Right lobe of liver (tissue), 6 donors: ENCODE data around the gene HSF2BP. TPM values are rescaled to one million over a fixed set of nuclear protein-coding genes. Genes with fewer than 3 reads are reported as not detected.

Experiments
- ATAC-seq, 4 donors: fragments of 200-7000 bp; cut with Tn5 transposase; one replicate each; pipeline ENCODE4 v1.9.1; 2020; ENCODE audit warnings: mild to moderate bottlenecking in 4 of 4, moderate library complexity in 4 of 4
- DNase-seq, 3 donors: peaks; one replicate each; pipeline ENCODE4 v3.0.0-alpha.2; 2020
- H3K27ac ChIP-seq, 3 donors: fragments of 200-600 bp; one replicate each; pipeline ENCODE4 v1.8.0; 2022
- H3K27me3 ChIP-seq, 2 donors: fragments of 200-600 bp; one replicate each; pipeline ENCODE4 v1.8.0; 2022
- H3K36me3 ChIP-seq, 4 donors: fragments of 200-600 bp; sonication (generic) in 1 of 4; one replicate each; pipeline versions ENCODE4 v1.5.1 to v1.8.0; 2017 to 2022; ENCODE audit warnings: control low read depth in 1 of 4
- H3K4me1 ChIP-seq, 4 donors: fragments of 200-600 bp; sonication (generic) in 1 of 4; one replicate each; pipeline versions ENCODE4 v1.5.1 to v1.8.0; 2017 to 2022; ENCODE audit warnings: control low read depth in 1 of 4
- H3K4me3 ChIP-seq, 3 donors: fragments of 200-600 bp; one replicate each; pipeline ENCODE4 v1.8.0; 2022
- H3K9me3 ChIP-seq, 4 donors: fragments of 200-600 bp; sonication (generic) in 1 of 4; one replicate each; pipeline versions ENCODE4 v1.5.1 to v1.8.0; 2017 to 2022; ENCODE audit warnings: control low read depth in 1 of 4
- POLR2A ChIP-seq: fragments of 450-650 bp; IDR thresholded peaks from one replicate; pipeline ENCODE4 v1.6.1; 2017; ENCODE audit warnings: antibody characterized with exemption, mild to moderate bottlenecking
- WGBS: methylation state at CpG from one replicate; pipeline ENCODE4 v1.1.6; 2018; ENCODE audit warnings: low coverage, low lambda C conversion rate; ENCODE audit not compliant: insufficient coverage; ENCODE audit errors: missing lambda C conversion rate; 5-methylcytosine and 5-hydroxymethylcytosine counted together
- intact Hi-C, 2 donors: fragments of 100-400 bp; cut with DNase I; formaldehyde crosslinking; loops; one replicate each; pipeline versions ENCODE4 v1.11.2 to v1.14.1; 2022
- total RNA-seq, 6 experiments: library from RNA; depleted of rRNA in 2 of 6; stranded (reverse); fragments of >200 nt in 2 of 6; fragmentation: NEBNext Ultra II Directional in 3 of 6; extraction: Animal tissue kit (Norgen Biotek cat#: 25700) in 3 of 6; gene quantifications; one replicate each; pipeline versions ENCODE4 v1.1.0 to v1.2.4, GENCODE V29; 2016 to 2023
- TF ChIP-seq, protein P1 (sequence below), 4 donors: fragments of 200-600 bp in 3 of 4; fragments of 450-650 bp in 1 of 4; IDR thresholded peaks; one replicate each; pipeline versions ENCODE4 v1.5.1 to v1.8.0; 2016 to 2022; ENCODE audit warnings: antibody characterized with exemption in 4 of 4, mild to moderate bottlenecking in 2 of 4
- donor health status: DM: no; HTN: yes; CAD: no.
- donor health status: DM: no; HTN: no; CAD: no.
- donor health status: DM: no; HTN: no; CAD: no.
- donor health status: DM: no; HTN: yes; CAD: no.
- donor health status: DM: no; HTN: yes; CAD: no.

Gene HSF2BP
- total RNA-seq, 6 experiments from 2014 or later: 0.25 to 0.62 (median 0.37) TPM; not detected in 2

DNA sequence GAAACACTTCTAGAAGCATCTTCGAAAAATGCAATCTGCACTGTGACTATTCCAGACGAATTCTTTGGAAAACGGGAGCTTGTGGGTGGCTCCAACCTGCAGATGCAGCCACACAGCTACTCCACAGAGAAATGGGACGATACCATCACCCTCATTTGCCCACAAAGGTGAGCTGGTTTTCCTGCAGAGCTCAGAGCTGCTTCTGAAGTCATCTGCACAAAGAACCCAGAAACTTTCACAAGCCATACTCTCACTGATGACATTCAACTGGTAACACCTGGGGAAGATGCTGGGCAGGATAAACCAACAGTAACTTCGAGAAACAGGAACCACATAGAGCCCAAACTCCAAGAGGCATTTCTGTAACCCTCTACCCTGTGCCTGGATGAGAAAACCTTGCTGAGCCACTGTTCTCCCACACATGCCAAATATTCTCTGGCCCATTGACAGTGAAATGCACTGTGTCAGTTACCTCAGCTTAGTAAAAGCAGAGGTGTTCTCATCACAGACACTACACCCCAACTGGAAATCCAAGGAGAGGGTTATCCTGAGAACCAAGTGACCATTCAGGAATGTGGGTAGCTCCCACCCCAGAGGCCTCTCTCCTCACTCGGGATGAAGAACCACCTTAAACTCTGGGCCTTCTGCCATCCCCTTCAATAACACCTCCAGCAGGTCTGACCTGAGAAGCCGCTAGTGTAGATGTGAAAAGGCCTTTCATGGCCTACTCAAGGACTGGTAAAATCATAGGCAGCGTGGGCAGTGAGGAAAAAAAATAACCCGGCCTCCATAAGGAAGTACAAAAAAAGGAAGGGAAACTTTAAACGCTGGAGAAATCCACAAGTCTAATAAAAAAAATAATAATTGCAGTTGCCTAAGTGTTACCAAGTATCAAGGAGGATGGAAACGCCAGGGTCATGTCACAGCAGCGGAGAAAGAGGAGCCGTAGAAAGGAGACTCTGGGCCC, 56.7 kb downstream of the HSF2BP start:
- H3K4me1 ChIP-seq: peaks cover 0 to 3% (median 0%) of the 10 kb centered on the region in 4 donors
- WGBS: 80% methylated on average over 11 of the region's 13 CpGs
- no peaks in the 10 kb centered on the region for H3K36me3 ChIP-seq
- intact Hi-C loops: no loop called here
- no peaks in the 10 kb centered on the region for H3K9me3 ChIP-seq
- ATAC-seq: peak in 2 of 4 donors; percentile 11 to 40
- H3K27ac ChIP-seq: no peak overlapping the region
- no peak for DNase-seq
- no peak overlapping the region for H3K4me3 ChIP-seq
- TF ChIP-seq, protein P1, sequence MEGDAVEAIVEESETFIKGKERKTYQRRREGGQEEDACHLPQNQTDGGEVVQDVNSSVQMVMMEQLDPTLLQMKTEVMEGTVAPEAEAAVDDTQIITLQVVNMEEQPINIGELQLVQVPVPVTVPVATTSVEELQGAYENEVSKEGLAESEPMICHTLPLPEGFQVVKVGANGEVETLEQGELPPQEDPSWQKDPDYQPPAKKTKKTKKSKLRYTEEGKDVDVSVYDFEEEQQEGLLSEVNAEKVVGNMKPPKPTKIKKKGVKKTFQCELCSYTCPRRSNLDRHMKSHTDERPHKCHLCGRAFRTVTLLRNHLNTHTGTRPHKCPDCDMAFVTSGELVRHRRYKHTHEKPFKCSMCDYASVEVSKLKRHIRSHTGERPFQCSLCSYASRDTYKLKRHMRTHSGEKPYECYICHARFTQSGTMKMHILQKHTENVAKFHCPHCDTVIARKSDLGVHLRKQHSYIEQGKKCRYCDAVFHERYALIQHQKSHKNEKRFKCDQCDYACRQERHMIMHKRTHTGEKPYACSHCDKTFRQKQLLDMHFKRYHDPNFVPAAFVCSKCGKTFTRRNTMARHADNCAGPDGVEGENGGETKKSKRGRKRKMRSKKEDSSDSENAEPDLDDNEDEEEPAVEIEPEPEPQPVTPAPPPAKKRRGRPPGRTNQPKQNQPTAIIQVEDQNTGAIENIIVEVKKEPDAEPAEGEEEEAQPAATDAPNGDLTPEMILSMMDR (IDR thresholded peaks at IDR 0.05): no peak
- TF ChIP-seq POLR2A: no peak
- H3K27me3 ChIP-seq: no peaks in the 10 kb centered on the region

DNA sequence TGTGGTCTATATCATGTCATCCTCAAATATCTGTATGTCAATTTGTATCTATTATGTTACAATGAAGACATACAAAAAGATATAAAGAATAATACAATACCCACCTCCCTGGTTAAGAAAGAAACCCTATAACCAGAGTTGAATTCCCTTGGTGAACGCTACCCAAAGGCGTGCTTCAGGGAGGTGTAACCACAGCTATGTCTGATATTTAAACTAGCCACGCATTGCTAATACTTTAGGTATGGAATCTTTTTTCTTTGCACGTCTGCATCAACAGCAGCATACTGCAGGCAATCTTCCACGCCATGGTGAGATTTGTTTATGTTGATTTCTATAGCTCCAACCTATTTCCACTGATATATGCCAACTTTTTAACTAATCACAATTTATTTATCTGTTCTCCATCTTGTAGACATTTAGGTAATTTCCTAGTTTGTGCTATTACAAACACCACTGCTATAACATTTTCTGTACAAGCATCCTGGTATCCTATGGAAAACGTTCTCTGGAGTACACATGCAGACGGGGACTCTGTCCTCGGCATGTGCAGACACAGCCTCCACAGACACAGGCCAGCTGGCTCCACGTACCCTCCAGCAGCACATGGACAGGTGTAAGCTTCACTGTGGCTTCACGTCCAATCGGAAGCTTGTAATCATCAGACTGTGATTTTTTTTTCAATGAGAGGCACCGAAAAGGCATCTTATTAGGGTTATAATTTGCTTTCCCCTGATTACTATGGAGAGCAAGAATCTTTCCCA, 58.5 kb downstream of the HSF2BP start:
- H3K27me3 ChIP-seq: no peaks in the 10 kb centered on the region
- H3K4me1 ChIP-seq: no peaks in the 10 kb centered on the region
- ATAC-seq: no peak
- intact Hi-C loops: no loop called here
- H3K27ac ChIP-seq: no peak overlapping the region
- TF ChIP-seq, protein P1 (IDR thresholded peaks at IDR 0.05): no peak
- TF ChIP-seq POLR2A: no peak
- H3K36me3 ChIP-seq: no peaks in the 10 kb centered on the region
- 93% methylated on average over 11 of the region's 12 CpGs for WGBS
- no peak for DNase-seq
- no peaks in the 10 kb centered on the region for H3K9me3 ChIP-seq
- no peak overlapping the region for H3K4me3 ChIP-seq

DNA sequence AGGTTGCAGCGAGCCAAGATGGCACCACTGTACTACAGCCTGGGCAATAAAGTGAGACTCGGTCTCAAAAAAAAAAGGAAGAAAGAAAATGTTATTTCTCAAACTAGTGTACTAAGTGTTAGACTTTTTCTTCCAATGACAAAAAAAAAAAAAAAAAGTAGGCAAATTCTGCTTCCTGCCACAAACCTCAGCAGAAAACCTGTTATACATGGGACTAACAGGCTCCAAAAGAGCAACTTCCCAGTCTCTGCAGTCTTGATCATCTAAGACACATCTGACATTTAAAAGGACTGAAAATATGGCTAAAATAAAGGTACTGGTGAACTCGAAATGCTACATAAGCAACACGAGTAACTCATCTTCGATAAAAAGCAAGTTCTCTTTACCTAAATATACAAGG, 59.6 kb downstream of the HSF2BP start:
- Histone ChIP-seq H3K27me3 (no peaks in the 10 kb centered on the region), H3K4me1 (no peaks in the 10 kb centered on the region), H3K9me3 (no peaks in the 10 kb centered on the region), H3K27ac (no peak overlapping the region), H3K4me3 (no peak overlapping the region), H3K36me3 (no peaks in the 10 kb centered on the region)
- 55% methylated on average over 5 of the region's 5 CpGs for WGBS
- intact Hi-C loops: no loop called here
- ATAC-seq: no peak
- DNase-seq: no peak
- no peak for TF ChIP-seq POLR2A
- TF ChIP-seq, protein P1 (IDR thresholded peaks at IDR 0.05): no peak

DNA sequence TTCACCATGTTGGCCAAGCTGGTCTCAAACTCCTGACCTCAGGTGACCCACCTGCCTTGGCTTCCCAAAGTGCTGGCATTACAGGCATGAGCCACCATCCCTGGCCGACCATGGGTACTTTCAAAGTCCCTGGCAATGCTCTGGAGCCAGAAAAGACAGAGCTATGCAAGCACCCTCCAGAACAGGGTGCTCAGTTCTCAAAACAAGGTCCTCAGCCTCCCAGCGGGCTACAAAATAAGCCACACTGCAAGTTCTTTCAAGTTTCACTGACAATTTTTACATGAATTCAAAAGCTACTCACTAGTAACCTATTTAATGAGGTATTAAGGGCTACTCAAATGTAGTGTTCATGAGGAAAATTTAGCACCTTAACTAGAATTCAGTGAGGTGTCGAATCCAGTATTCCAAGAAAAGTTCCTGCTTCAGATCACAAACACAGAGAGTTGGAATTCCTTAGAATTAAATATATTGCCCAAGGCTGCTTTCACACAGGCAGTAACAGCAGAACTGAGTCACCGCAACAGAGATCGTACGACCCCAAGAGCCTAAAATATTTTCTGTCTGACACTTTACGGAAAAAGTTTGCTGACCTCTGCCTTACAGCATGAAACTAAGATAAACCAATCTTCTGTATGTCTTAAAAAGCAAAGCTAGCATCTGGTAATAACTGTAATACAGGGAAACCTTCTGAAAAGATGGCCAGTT, 60.7 kb downstream of the HSF2BP start:
- WGBS: 71% methylated on average over 6 of the region's 7 CpGs

More for the DNA sequence above, 60.7 kb downstream of the HSF2BP start:
- TF ChIP-seq, protein P1 (IDR thresholded peaks at IDR 0.05): no peak
- TF ChIP-seq POLR2A: no peak
- Histone ChIP-seq H3K4me1 (no peaks in the 10 kb centered on the region), H3K27me3 (no peaks in the 10 kb centered on the region), H3K9me3 (no peaks in the 10 kb centered on the region), H3K36me3 (no peaks in the 10 kb centered on the region), H3K4me3 (no peak overlapping the region), H3K27ac (no peak overlapping the region)
- no peak for DNase-seq
- no peak for ATAC-seq
- intact Hi-C loops: no loop called here
